Left cardiac atrium (tissue), 4 donors: ENCODE measurements around the gene PGGT1B. TPM values are rescaled to one million over a fixed set of nuclear protein-coding genes. Genes with fewer than 3 reads are reported as not detected.

Experiments
- ATAC-seq, 2 donors: fragments of 200-7000 bp; cut with Tn5 transposase; one replicate each; pipeline ENCODE4 v1.9.1; 2020; ENCODE audit warnings: mild to moderate bottlenecking in 2 of 2, moderate library complexity in 2 of 2
- DNase-seq: peaks from one replicate; pipeline ENCODE4 v3.0.0-alpha.2; 2020
- intact Hi-C, 2 donors: fragments of 100-400 bp; cut with DNase I; formaldehyde crosslinking; loops; one replicate each; pipeline versions ENCODE4 v1.14.1 to v1.15.1; 2022 to 2023
- long read RNA-seq: library from polyadenylated mRNA; unstranded; transcript quantifications from one replicate; pipeline ENCODE4 v2.0.0, GENCODE V29; 2021
- total RNA-seq, 2 donors: library from RNA; stranded (reverse); fragmentation: NEBNext Ultra II Directional; extraction: Animal tissue kit (Norgen Biotek cat#: 25700); gene quantifications; one replicate each; pipeline ENCODE4 v1.2.1, GENCODE V29; 2021
- donor health status: DM: no; HTN: yes; CAD: no.
- donor health status: DM: no; HTN: yes; CAD: no; lungs with severe emphysema.
- donor health status: DM: yes; HTN: yes; CAD: no.
- donor health status: Dilated cardiomyopathy.

PGGT1B gene
- 10 to 100 TPM; 23.0 to 32.3 TPM for total RNA-seq
- long read RNA-seq, full-length matches to known transcripts = 10 of 11 reads
- long read RNA-seq, partial matches to known transcripts = 0 of 11 reads
- long read RNA-seq, other reads (novel, unspliced or antisense) = 1 of 11 reads

GRCh38 chr5:115262321-115263077 lies at the start of gene PGGT1B:
PGGT1B (minus strand) TSS chr5:115262877; CDS start chr5:115262851, 26 bp downstream.
- intact Hi-C loops = no loop called here
- ATAC-seq (peak; percentile 98), DNase-seq (peak; percentile 84)

- peak; percentile 51 to 57 for ATAC-seq
- intact Hi-C loops = loop anchor here (2.0 to 5.0 kb wide), 4 partner anchors 57 to 277 kb away; no protein-coding TSS in a partner anchor
- no peak for DNase-seq
Observed at GRCh38 chr5:115309751-115310370, 47.2 kb upstream of the PGGT1B start.

DNA sequence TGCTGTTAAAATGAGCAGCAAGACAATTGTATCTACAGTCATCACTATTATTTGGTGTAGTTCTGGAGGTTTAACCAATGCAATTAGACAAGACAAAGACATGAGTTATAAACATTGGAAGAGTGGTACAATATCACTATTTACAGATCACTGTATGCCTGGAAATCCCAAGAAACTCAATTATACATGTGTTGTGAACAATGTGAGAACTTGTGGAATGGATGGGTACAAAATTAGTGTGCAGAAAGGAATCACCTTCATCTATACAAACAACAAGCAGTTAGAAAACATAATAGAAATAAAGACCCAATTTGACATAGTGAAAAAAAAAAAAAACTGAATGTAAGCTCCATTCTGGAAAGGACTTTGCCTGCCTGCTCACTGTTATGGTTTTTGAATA lies 46.1 kb upstream of the PGGT1B start:
- ATAC-seq (no peak), DNase-seq (no peak)
- intact Hi-C loops = loop anchor here (2.0 to 5.0 kb wide), 2 partner anchors 278 kb away; no protein-coding TSS in a partner anchor

GRCh38 chr5:115306011-115306536 lies 43.4 kb upstream of the PGGT1B start:
- ATAC-seq = no peak
- intact Hi-C loops = loop anchor here in 1 of 2 donors (5.0 kb wide), 1 partner anchor 281 kb away; no protein-coding TSS in a partner anchor
- no peak for DNase-seq

- ATAC-seq (no peak), DNase-seq (no peak)
- intact Hi-C loops = no loop called here
Observed at GRCh38 chr5:115304496-115304895, 41.8 kb upstream of the PGGT1B start.

DNA sequence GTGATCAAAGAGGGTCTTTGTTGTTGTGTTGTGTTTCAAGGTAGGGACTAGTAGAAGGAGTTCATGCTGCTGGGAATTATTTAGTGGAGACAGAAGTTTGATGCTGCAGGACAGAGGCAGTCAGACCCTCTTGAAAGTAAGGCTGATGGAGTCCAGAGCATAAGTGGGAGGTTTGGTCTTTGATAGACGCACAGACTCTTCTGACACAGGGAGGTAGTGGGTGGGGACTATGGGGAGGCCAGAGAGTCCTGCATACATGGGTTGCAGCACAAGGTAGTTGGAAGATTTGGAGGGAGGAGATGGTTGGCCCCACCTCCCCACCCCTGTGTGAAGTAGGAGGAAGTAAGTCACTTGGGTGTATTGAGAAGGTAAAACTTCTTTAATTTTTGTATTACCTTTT lies 36.1 kb upstream of the PGGT1B start:
- DNase-seq = no peak
- intact Hi-C loops = no loop called here
- ATAC-seq = no peak

DNA sequence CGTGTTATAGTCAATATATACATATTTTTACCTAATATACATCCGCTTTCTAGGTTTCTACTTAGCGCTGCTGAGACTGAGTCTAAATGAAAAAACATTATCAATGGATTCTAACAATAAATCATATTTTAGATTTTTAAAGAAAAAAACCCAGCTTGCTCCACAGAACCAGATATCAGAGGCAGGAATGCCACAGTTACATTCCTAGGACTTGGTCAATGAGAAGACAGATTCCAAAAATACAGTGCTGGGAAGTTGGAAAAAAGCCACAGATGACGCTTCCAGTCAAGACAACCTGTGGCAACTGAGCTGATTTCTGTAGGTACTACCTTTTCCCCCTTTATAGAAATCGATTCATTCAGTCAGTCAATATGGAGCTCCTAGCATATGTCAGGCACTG lies 34.4 kb upstream of the PGGT1B start:
- DNase-seq = no peak
- intact Hi-C loops = no loop called here
- ATAC-seq = no peak

DNA sequence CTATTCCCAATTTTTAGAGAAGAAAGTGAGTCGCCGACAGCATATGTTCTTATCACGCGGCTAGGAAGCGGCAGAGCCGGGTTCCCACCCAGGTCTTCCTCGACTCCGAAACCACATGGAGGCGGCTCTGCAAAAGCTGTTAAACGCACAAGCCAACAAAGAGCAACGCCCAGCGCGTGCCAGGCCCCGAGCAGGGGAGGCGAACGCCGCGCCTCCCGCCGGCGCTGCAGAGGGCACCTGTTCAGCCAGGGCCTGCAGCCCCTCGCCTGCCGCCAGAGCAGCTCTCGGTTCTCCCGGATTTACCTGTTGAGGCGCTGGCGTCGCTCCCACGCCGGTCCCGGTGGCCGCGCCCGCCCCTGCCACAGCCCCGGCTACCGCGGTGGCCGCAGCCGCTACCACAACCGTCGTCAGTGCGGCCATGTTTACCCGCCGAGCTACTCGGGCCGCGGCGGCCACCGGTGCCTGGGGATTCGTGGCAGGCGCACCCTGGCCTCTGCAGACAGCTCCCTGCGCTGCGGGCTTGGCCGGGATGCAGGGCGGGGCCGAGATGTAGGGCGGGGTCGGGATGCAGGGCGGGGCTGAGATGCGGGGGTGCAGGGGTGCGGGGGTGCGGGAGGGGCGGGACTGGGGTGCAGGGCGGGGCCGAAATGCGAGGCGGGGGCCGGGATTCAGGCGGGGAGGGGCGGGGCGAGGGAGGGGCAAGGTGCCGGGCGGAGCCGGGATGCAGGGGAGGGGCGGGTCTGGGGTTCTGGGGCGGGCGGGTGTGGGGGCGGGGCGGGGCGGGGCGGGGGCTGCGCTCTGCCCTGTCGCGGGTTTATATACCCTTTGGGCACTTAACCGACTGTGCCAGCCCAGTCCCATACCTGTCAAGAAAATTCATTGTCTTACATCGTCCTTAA lies 33.7 kb upstream of the PGGT1B start, which contains the start of gene CCDC112:
CCDC112 (minus strand) TSS at position 531 of the 899 bp plus-strand sequence; CDS start at position 420, 111 bp downstream.
- ATAC-seq (peak; percentile 94 to 97), DNase-seq (peak; percentile 86)
- intact Hi-C loops = no loop called here

DNA sequence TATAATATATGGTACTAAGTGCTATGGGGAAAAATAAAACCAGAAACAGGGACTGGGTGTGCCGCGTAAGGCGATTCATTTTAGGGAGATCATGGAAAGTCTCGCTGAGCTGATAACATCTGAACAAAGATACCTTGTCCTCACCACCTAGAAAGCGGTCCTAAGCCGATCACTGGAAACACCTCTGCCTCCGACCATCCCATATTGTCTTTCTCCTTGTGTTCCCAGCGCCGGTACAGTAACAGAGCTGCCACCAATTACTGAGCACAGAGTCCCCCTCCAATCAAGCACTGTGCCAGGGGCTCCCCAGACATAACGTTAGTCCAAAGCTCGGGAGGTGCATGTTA lies 33.1 kb upstream of the PGGT1B start:
- DNase-seq (no peak), ATAC-seq (peak; percentile 45 to 48)
- intact Hi-C loops = no loop called here

GRCh38 chr5:115291397-115291796 lies 28.7 kb upstream of the PGGT1B start:
- DNase-seq (no peak), ATAC-seq (no peak)
- intact Hi-C loops = no loop called here

- DNase-seq (no peak), ATAC-seq (no peak)
- intact Hi-C loops = no loop called here
Observed at GRCh38 chr5:115289104-115289503, 26.4 kb upstream of the PGGT1B start.

- intact Hi-C loops = no loop called here
- no peak for ATAC-seq
Observed at GRCh38 chr5:115284021-115284420, 21.3 kb upstream of the PGGT1B start.

GRCh38 chr5:115282131-115282530 lies 19.5 kb upstream of the PGGT1B start:
- DNase-seq (no peak), ATAC-seq (no peak)
- intact Hi-C loops = no loop called here

More at GRCh38 chr5:115284021-115284420, 21.3 kb upstream of the PGGT1B start:
- DNase-seq = no peak

DNA sequence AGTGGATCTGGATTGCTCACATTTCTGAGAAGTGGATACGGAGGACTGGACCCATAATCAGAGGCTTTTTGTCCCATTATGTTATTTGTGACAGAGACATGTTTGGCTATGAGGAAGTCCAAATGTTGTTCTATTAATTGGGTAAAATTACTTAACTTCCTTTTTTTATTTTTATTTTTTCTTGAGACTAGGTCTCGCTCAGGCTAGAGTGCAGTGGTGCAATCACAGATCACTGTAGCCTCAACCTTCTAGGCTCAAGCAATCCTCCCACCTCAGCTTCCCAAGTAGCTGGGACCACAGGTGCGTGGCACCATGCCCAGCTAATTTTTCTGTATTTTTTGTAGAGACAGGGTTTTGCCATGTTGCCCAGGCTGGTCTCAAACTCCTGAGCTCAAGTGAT lies 11.9 kb upstream of the PGGT1B start:
- intact Hi-C loops = no loop called here
- no peak for DNase-seq
- ATAC-seq = no peak

DNA sequence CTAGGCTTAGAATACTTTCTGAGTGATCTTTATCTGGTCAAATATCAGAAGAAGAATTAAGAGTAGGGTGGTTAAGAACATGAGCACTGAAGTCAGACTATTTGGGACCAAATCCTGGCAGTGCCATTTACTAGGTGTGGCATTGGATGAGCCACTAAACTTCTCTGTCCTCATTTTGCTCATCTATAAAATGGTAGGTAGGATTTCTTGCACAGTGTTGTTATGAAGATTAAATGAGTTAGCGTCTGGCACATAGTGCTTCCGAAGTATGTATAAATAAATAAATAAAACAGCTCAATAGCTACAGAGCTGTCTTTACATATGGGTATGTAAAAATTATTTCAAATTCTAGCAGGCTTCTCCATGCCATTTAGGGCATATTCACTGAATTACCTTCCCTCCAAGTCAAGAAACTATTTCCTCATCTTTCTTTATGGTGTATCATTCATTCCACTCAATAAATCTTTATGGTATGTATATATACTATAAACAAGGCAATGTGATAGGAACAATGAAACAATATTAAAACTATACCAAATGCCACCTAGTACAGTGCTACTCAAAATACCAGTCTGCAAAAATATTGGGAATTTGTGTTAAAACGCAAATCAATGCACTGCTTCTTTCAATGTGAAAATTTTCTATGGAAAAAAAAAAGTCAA lies 9.8 kb upstream of the PGGT1B start:
- ATAC-seq (no peak), DNase-seq (no peak)
- intact Hi-C loops = no loop called here

GRCh38 chr5:115271295-115272050 lies 8.8 kb upstream of the PGGT1B start:
- intact Hi-C loops = no loop called here
- no peak for DNase-seq
- no peak for ATAC-seq

DNA sequence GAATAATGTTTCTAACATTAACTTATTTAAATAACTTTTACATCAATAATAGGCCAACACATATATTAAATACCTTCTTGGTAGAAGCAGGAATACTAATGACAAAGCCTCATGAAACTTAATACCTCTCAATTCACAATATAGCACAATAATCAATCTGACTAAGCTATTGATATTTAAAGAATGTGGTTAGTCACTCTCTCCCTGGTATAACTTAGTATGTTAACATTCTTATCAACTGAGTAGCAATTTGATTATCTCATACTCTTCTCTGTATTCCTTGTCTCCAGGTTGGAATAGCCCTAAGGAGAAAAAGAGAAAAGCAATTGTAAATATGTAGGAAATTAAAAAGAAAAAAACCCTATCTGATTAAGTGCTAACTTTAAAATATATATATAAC lies 4.9 kb upstream of the PGGT1B start:
- ATAC-seq (no peak), DNase-seq (no peak)
- intact Hi-C loops = no loop called here

- no peak for ATAC-seq
- intact Hi-C loops = no loop called here
- no peak for DNase-seq
Observed at GRCh38 chr5:115265220-115265619, 2.5 kb upstream of the PGGT1B start.
